SK-N-SH (cell line): ENCODE measurements around the gene TRIM4. TPM values are rescaled to one million over a fixed set of nuclear protein-coding genes. Genes with fewer than 3 reads are reported as not detected.

Experiments
- CTCF ChIA-PET: fragments of 300-600, 350-600 bp; formaldehyde crosslinking; extraction: SDS; loops from one replicate; lab custom pipeline; 2021; lab: Yijun Ruan, JAX
- POLR2A ChIA-PET: fragments of 350-600 bp; sonication (Branson Sonifier 250); formaldehyde crosslinking; extraction: SDS; loops from one replicate; lab custom pipeline; 2020; ENCODE audit warnings: antibody characterized with exemption, inconsistent platforms; lab: Yijun Ruan, JAX
- DNase-seq: peaks from one replicate; pipeline ENCODE4 v3.0.0; 2012
- H2AFZ ChIP-seq: fragments of 200-600 bp; sonication (generic); 2 replicates; pipeline ENCODE4 v1.8.1; 2016; ENCODE audit warnings: antibody characterized with exemption, mild to moderate bottlenecking, low read depth
- H3F3A ChIP-seq: fragments of 200-600 bp; sonication (generic); replicated peaks from 2 replicates; pipeline ENCODE3; 2016; ENCODE audit warnings: antibody characterized with exemption, mild to moderate bottlenecking; ENCODE audit not compliant: insufficient read depth
- H3K27ac ChIP-seq, 2 experiments: fragments of 200-500 bp in 1 of 2; fragments of 200-600 bp in 1 of 2; sonication (Bioruptor generic) in 1 of 2; sonication (generic), shearing (Covaris generic) in 1 of 2; 2 replicates each; pipeline versions ENCODE4 v1.5.1 to v1.6.1; 2014 to 2016; ENCODE audit warnings: low read depth in 2 of 2, inconsistent platforms in 1 of 2, low read length in 1 of 2, mild to moderate bottlenecking in 1 of 2, mixed read lengths in 1 of 2
- H3K27me3 ChIP-seq: fragments of 200-600 bp; sonication (generic), shearing (Covaris generic); 2 replicates; pipeline ENCODE4 v1.6.1; 2016; ENCODE audit warnings: mixed run types; ENCODE audit not compliant: insufficient read depth
- H3K36me3 ChIP-seq, 2 experiments: fragments of 200-500 bp in 1 of 2; fragments of 200-600 bp in 1 of 2; sonication (Bioruptor generic) in 1 of 2; sonication (generic) in 1 of 2; replicated peaks in 1 of 2; 2 replicates each; pipeline versions ENCODE3 to v1.5.1; 2014 to 2016; ENCODE audit warnings: low read length in 1 of 2, mild to moderate bottlenecking in 1 of 2; ENCODE audit not compliant: insufficient read depth in 2 of 2, control insufficient read depth in 1 of 2
- H3K4me1 ChIP-seq, 2 experiments: fragments of 200-500 bp in 1 of 2; fragments of 200-600 bp in 1 of 2; sonication (Bioruptor generic) in 1 of 2; sonication (generic), shearing (Covaris generic) in 1 of 2; 2 replicates each; pipeline versions ENCODE4 v1.5.1 to v1.6.1; 2014 to 2016; ENCODE audit warnings: low read depth in 1 of 2, low read length in 1 of 2, mixed run types in 1 of 2; ENCODE audit not compliant: insufficient read depth in 2 of 2, control insufficient read depth in 1 of 2
- H3K4me2 ChIP-seq: fragments of 200-600 bp; sonication (generic), shearing (Covaris generic); 2 replicates; pipeline ENCODE4 v1.6.1; 2017; ENCODE audit warnings: mixed run types
- H3K4me3 ChIP-seq, 2 experiments: fragments of 200-500 bp in 1 of 2; fragments of 200-600 bp in 1 of 2; sonication (Bioruptor generic) in 1 of 2; sonication (generic), shearing (Covaris generic) in 1 of 2; 2 replicates each; pipeline versions ENCODE4 v1.5.1 to v1.8.1; 2014 to 2016; ENCODE audit warnings: low read depth in 2 of 2, inconsistent platforms in 1 of 2, low read length in 1 of 2, mild to moderate bottlenecking in 1 of 2, mixed read lengths in 1 of 2, moderate library complexity in 1 of 2
- H3K79me2 ChIP-seq: fragments of 200-600 bp; sonication (generic); 2 replicates; pipeline ENCODE4 v1.8.1; 2017; ENCODE audit warnings: mild to moderate bottlenecking; ENCODE audit not compliant: insufficient read depth
- H3K9ac ChIP-seq: fragments of 200-600 bp; sonication (generic); 2 replicates; pipeline ENCODE4 v1.6.1; 2017; ENCODE audit warnings: mixed run types
- H3K9me2 ChIP-seq: fragments of 200-600 bp; sonication (generic); 2 replicates; pipeline ENCODE4 v1.6.1; 2017; ENCODE audit warnings: mixed run types
- H3K9me3 ChIP-seq: fragments of 200-600 bp; sonication (generic); 2 replicates; pipeline ENCODE4 v1.6.1; 2017; ENCODE audit warnings: mixed run types, mild to moderate bottlenecking, moderate library complexity
- H4K20me1 ChIP-seq: fragments of 200-600 bp; sonication (generic); 2 replicates; pipeline ENCODE4 v1.6.1; 2017; ENCODE audit warnings: mild to moderate bottlenecking, mixed run types; ENCODE audit not compliant: insufficient read depth
- CHD2 ChIP-seq: fragments of 150-350 bp; IDR thresholded peaks from 2 replicates; pipeline ENCODE4 v1.6.1; 2018; ENCODE audit warnings: low read length; ENCODE audit not compliant: partially characterized antibody
- ELF1 ChIP-seq: IDR thresholded peaks from 2 replicates; pipeline ENCODE4 v1.4.0; 2012
- FOXJ3 ChIP-seq: sonication (generic); formaldehyde crosslinking; IDR thresholded peaks from 2 replicates; pipeline ENCODE4 v1.5.1; 2020; ENCODE audit warnings: mild to moderate bottlenecking, missing genetic modification reagents
- JUND ChIP-seq: IDR thresholded peaks from 2 replicates; pipeline ENCODE4 v1.4.0; 2012
- NFIC ChIP-seq: IDR thresholded peaks from 2 replicates; pipeline ENCODE4 v1.4.0; 2012; ENCODE audit warnings: borderline replicate concordance
- RAD21 ChIP-seq: IDR thresholded peaks from 2 replicates; pipeline ENCODE4 v1.6.1; 2012; ENCODE audit warnings: mild to moderate bottlenecking, low read length
- RFX5 ChIP-seq: IDR thresholded peaks from 2 replicates; pipeline ENCODE4 v1.6.1; 2012; ENCODE audit warnings: mild to moderate bottlenecking, improper control_type of control experiment, low read length
- SIN3A ChIP-seq: IDR thresholded peaks from 2 replicates; pipeline ENCODE4 v1.6.1; 2012; ENCODE audit warnings: low read depth, mild to moderate bottlenecking, low read length, moderate library complexity, borderline replicate concordance
- TAF1 ChIP-seq: IDR thresholded peaks from 2 replicates; pipeline ENCODE4 v1.6.1; 2012; ENCODE audit warnings: low read depth, mild to moderate bottlenecking, low read length, moderate library complexity, borderline replicate concordance
- TEAD4 ChIP-seq: IDR thresholded peaks from 2 replicates; pipeline ENCODE4 v1.4.0; 2012; ENCODE audit warnings: mild to moderate bottlenecking, borderline replicate concordance; ENCODE audit not compliant: insufficient read depth
- WGBS: methylation state at CpG from one replicate; pipeline ENCODE4 v1.1.6; 2017; ENCODE audit warnings: low lambda C conversion rate; 5-methylcytosine and 5-hydroxymethylcytosine counted together
- polyA plus RNA-seq, 3 experiments: library from polyadenylated mRNA; depleted of rRNA; stranded (reverse); fragments of >200 nt; gene quantifications; 2 replicates each; pipeline ENCODE4 v1.2.3, GENCODE V29; 2012
- TF ChIP-seq, protein P1 (sequence below): IDR thresholded peaks from 2 replicates; pipeline ENCODE4 v1.4.0; 2012; ENCODE audit warnings: low read depth, borderline replicate concordance
- TF ChIP-seq, protein P2 (sequence below): fragments of 150-350 bp; IDR thresholded peaks from 2 replicates; pipeline ENCODE4 v1.6.1; 2017; ENCODE audit warnings: antibody characterized with exemption, low read length, low read depth, borderline replicate concordance
- TF ChIP-seq, protein P3 (sequence below): fragments of 200-600 bp; sonication (generic); IDR thresholded peaks from 2 replicates; pipeline ENCODE4 v1.6.1; 2017; ENCODE audit warnings: antibody characterized with exemption, mild to moderate bottlenecking, moderate library complexity

The TRIM4 gene
- polyA plus RNA-seq, 1 of the 3 experiments (the other 2 are of a cell fraction), result 6.6 TPM

DNA sequence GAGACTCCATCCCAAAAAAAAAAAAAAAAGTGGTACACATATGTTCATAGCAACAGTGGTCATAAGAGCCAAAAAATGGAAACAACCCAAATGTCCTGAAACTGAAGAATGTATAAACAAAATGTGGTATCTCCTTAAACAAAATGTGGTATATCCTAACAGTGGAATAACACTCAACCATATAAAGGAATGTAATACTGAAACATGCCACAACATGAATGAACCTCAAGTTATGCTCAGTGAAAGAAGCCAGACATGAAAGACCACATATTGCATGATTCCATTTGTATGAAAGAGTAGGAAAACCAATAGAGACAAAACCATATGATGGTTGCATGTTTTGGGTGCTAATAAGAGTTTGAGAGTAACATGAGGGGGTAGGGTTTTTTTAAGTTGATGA lies 7.0 kb upstream of the TRIM4 start (continued):
- TF ChIP-seq, protein P1, sequence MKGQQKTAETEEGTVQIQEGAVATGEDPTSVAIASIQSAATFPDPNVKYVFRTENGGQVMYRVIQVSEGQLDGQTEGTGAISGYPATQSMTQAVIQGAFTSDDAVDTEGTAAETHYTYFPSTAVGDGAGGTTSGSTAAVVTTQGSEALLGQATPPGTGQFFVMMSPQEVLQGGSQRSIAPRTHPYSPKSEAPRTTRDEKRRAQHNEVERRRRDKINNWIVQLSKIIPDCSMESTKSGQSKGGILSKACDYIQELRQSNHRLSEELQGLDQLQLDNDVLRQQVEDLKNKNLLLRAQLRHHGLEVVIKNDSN, result no peak
- TF ChIP-seq CHD2 (no peak), FOXJ3 (no peak), TAF1 (no peak), JUND (no peak), RFX5 (no peak), NFIC (no peak)

DNA sequence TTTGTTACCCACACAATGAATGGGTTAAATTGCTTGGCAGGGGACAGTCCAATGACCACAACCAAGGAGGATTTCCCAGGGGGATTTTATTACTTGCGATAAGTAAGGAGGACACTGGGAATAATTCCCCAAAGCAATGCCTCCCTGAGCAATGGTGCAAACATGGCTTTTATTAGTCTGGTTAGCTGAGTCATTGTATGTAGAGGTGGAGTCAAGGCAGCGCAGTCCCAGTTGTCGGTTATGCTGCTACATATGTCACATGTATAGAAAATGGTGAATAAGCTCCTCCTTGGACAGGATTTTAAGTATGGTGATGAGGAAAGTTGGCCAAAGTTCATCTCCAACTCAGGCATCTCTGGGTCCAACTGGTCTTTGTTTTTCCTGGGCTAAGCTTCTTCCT lies 3.9 kb upstream of the TRIM4 start:
- 51% methylated on average over 3 of the region's 3 CpGs for WGBS
- Histone ChIP-seq H3K9me2 (no peaks in the 10 kb centered on the region), H3K9ac (no peak overlapping the region), H3K27me3 (peaks cover 29% of the 10 kb centered on the region; the same call in 1 of the 2 replicates), H3F3A (no peaks in the 10 kb centered on the region), H3K79me2 (peaks cover 12% of the 10 kb centered on the region), H3K4me1 (no peaks in the 10 kb centered on the region; a peak in 1 of 4 replicates), H4K20me1 (no peaks in the 10 kb centered on the region), H2AFZ (no peak overlapping the region), H3K4me2 (no peak overlapping the region), H3K4me3 (no peak overlapping the region), H3K9me3 (peaks cover 11% of the 10 kb centered on the region; the same call in 1 of the 2 replicates), H3K36me3 (no peaks in the 10 kb centered on the region), H3K27ac (no peak overlapping the region)
- TF ChIP-seq, protein P1, result no peak
- no peak for TF ChIP-seq CHD2
- no peak for TF ChIP-seq ELF1
- TF ChIP-seq, protein P2, sequence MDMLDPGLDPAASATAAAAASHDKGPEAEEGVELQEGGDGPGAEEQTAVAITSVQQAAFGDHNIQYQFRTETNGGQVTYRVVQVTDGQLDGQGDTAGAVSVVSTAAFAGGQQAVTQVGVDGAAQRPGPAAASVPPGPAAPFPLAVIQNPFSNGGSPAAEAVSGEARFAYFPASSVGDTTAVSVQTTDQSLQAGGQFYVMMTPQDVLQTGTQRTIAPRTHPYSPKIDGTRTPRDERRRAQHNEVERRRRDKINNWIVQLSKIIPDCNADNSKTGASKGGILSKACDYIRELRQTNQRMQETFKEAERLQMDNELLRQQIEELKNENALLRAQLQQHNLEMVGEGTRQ, result no peak
- no peak for TF ChIP-seq JUND
- TF ChIP-seq, protein P3, sequence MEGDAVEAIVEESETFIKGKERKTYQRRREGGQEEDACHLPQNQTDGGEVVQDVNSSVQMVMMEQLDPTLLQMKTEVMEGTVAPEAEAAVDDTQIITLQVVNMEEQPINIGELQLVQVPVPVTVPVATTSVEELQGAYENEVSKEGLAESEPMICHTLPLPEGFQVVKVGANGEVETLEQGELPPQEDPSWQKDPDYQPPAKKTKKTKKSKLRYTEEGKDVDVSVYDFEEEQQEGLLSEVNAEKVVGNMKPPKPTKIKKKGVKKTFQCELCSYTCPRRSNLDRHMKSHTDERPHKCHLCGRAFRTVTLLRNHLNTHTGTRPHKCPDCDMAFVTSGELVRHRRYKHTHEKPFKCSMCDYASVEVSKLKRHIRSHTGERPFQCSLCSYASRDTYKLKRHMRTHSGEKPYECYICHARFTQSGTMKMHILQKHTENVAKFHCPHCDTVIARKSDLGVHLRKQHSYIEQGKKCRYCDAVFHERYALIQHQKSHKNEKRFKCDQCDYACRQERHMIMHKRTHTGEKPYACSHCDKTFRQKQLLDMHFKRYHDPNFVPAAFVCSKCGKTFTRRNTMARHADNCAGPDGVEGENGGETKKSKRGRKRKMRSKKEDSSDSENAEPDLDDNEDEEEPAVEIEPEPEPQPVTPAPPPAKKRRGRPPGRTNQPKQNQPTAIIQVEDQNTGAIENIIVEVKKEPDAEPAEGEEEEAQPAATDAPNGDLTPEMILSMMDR, result no peak
- TF ChIP-seq SIN3A, result no peak
- no peak for TF ChIP-seq TEAD4
- TF ChIP-seq RAD21, result no peak
- no peak for DNase-seq
- ChIA-PET CTCF (interaction anchor here (1.3 to 3.2 kb wide), 3 partner anchors 9 to 71 kb away, joined by 3 to 14 read pairs (median 6); no protein-coding TSS in a partner anchor), POLR2A (no interaction called here)
